Stimulated activated CD8-positive, alpha-beta memory T cell treated with anti-CD3 and anti-CD28 coated beads, Interleukin-12 subunit alpha, Interleukin-12 subunit beta, amount 100 ng/mL, for 24 hours (primary cell): ENCODE data around the gene TNFSF11.
A peak's percentile ranks its signal among the peaks of the same experiment; 100 is the strongest.
"Not testable (repeated sequence)": the region's sequence is repeated elsewhere in the genome, so short reads cannot be mapped to it uniquely, and the experiment has no call there.

ENCODE experiments used
- DNase-seq: peaks from one replicate; pipeline ENCODE4 v3.0.0-alpha.2; 2020; ENCODE audit errors: extremely low read depth

TNFSF11 gene

GRCh38 chr13:42560320-42560719, 13.6 kb upstream of the TNFSF11 start:
- DNase-seq: not testable (repeated sequence)

GRCh38 chr13:42561752-42562467, 12.0 kb upstream of the TNFSF11 start:
- DNase-seq: no peak

- no peak for DNase-seq
Observed at GRCh38 chr13:42567906-42568305, 6.0 kb upstream of the TNFSF11 start.

GRCh38 chr13:42569576-42570344, 4.2 kb upstream of the TNFSF11 start:
- DNase-seq: no peak

- DNase-seq: no peak
Observed at GRCh38 chr13:42571895-42572294, 2.1 kb upstream of the TNFSF11 start.

GRCh38 chr13:42574435-42575311, 721 bp downstream of the TNFSF11 start:
- DNase-seq: peak; percentile 37

GRCh38 chr13:42575938-42576337, 2.0 kb downstream of the TNFSF11 start:
- DNase-seq: no peak

GRCh38 chr13:42577538-42577937, 3.6 kb downstream of the TNFSF11 start:
- DNase-seq: no peak

GRCh38 chr13:42580644-42581043, 6.7 kb downstream of the TNFSF11 start:
- DNase-seq: no peak

- DNase-seq: no peak
Observed at GRCh38 chr13:42581427-42581826, 7.5 kb downstream of the TNFSF11 start.

GRCh38 chr13:42591602-42592001, 17.6 kb downstream of the TNFSF11 start:
- no peak for DNase-seq

- no peak for DNase-seq
Observed at GRCh38 chr13:42592915-42593900, 19.3 kb downstream of the TNFSF11 start.

- DNase-seq: no peak
Observed at GRCh38 chr13:42594481-42595252, 20.7 kb downstream of the TNFSF11 start.

GRCh38 chr13:42595253-42595571, 21.3 kb downstream of the TNFSF11 start:
- no peak for DNase-seq

GRCh38 chr13:42597505-42597904, 23.6 kb downstream of the TNFSF11 start:
- DNase-seq: no peak

GRCh38 chr13:42600943-42601342, 27.0 kb downstream of the TNFSF11 start:
- DNase-seq: no peak

- DNase-seq: no peak
Observed at GRCh38 chr13:42602906-42603305, 29.0 kb downstream of the TNFSF11 start.

- no peak for DNase-seq
Observed at GRCh38 chr13:42603571-42603970, 29.6 kb downstream of the TNFSF11 start.

- no peak for DNase-seq
Observed at GRCh38 chr13:42607546-42607945, 33.6 kb downstream of the TNFSF11 start.

- no peak for DNase-seq
Observed at GRCh38 chr13:42610649-42611048, 36.7 kb downstream of the TNFSF11 start.
